Thoracic aorta (tissue), 2 donors: Measurements from ENCODE around the gene OR2G3. TPM values are rescaled to one million over a fixed set of nuclear protein-coding genes. Genes with fewer than 3 reads are reported as not detected.

Experiments
- ATAC-seq: fragments of 150-250 bp; one replicate; pipeline ENCODE4 v1.8.0; 2017; ENCODE audit warnings: low read depth; ENCODE audit not compliant: insufficient number of reproducible peaks, low FRiP score
- DNase-seq: peaks from one replicate; pipeline ENCODE4 v3.0.0-alpha.2; 2020; ENCODE audit warnings: low spot score
- H3K27ac ChIP-seq, 2 donors: fragments of 200-600 bp; sonication (generic); 1 replicate in 1 of 2; 2 replicates in 1 of 2; pipeline ENCODE4 v1.5.1; 2016; ENCODE audit warnings: mild to moderate bottlenecking in 2 of 2, moderate library complexity in 2 of 2
- H3K27me3 ChIP-seq: fragments of 200-600 bp; sonication (generic); replicated peaks from 2 replicates; pipeline ENCODE4 v1.6.0; 2016; ENCODE audit warnings: mild to moderate bottlenecking; ENCODE audit not compliant: insufficient read depth
- H3K36me3 ChIP-seq: fragments of 200-600 bp; sonication (generic); one replicate; pipeline ENCODE4 v1.5.1; 2016
- H3K4me1 ChIP-seq, 2 donors: fragments of 200-600 bp; sonication (generic); 1 replicate in 1 of 2; 2 replicates in 1 of 2; pipeline versions ENCODE4 v1.5.1 to v1.6.0; 2016; ENCODE audit warnings: low read depth in 2 of 2, mild to moderate bottlenecking in 1 of 2; ENCODE audit not compliant: control insufficient read depth in 1 of 2
- H3K4me3 ChIP-seq: fragments of 200-600 bp; sonication (generic); 2 replicates; pipeline ENCODE4 v1.5.1; 2016; ENCODE audit warnings: mild to moderate bottlenecking
- H3K9me3 ChIP-seq: fragments of 200-600 bp; sonication (generic); 2 replicates; pipeline ENCODE4 v1.5.1; 2016
- total RNA-seq, 2 donors: library from RNA; depleted of rRNA; stranded (reverse); fragments of >200 nt; gene quantifications; one replicate each; pipeline versions ENCODE4 v1.1.0 to v1.2.3, GENCODE V29; 2016
- TF ChIP-seq, protein P1 (sequence below): fragments of 200-600 bp; sonication (generic); IDR thresholded peaks from one replicate; pipeline ENCODE4 v1.5.1; 2019; ENCODE audit warnings: antibody characterized with exemption

Gene OR2G3
- not detected for total RNA-seq

DNA sequence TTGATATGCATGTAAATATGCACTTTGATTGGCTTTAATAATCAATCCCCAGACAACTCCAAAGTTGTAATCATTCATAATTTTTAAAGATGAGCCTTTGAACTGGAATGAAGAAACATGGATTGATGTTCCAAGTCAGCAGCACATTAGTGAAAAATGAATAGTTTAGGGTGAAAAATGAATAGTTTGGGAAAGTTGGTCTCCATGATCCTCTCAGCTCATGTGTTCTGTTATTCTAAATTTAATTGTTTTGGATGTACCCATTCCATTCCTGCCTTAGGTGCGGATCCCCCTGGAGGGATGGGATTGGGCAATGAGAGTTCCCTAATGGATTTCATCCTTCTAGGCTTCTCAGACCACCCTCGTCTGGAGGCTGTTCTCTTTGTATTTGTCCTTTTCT, at the start of gene OR2G3:
TSS of gene OR2G3 (plus strand) at position 301 of the 400 bp plus-strand sequence. CDS start at position 301, 0 bp downstream.
- no peak within 1 kb of the TSS for H3K4me3 ChIP-seq
- DNase-seq (no peak), ATAC-seq (no peak)
- no peaks in the 10 kb centered on the region for H3K36me3 ChIP-seq
- TF ChIP-seq, protein P1, sequence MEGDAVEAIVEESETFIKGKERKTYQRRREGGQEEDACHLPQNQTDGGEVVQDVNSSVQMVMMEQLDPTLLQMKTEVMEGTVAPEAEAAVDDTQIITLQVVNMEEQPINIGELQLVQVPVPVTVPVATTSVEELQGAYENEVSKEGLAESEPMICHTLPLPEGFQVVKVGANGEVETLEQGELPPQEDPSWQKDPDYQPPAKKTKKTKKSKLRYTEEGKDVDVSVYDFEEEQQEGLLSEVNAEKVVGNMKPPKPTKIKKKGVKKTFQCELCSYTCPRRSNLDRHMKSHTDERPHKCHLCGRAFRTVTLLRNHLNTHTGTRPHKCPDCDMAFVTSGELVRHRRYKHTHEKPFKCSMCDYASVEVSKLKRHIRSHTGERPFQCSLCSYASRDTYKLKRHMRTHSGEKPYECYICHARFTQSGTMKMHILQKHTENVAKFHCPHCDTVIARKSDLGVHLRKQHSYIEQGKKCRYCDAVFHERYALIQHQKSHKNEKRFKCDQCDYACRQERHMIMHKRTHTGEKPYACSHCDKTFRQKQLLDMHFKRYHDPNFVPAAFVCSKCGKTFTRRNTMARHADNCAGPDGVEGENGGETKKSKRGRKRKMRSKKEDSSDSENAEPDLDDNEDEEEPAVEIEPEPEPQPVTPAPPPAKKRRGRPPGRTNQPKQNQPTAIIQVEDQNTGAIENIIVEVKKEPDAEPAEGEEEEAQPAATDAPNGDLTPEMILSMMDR = no peak
- no peaks in the 10 kb centered on the region for H3K4me1 ChIP-seq
- no peaks in the 10 kb centered on the region for H3K27me3 ChIP-seq
- H3K9me3 ChIP-seq = no peaks in the 10 kb centered on the region
- H3K27ac ChIP-seq = no peak within 1 kb of the TSS

DNA sequence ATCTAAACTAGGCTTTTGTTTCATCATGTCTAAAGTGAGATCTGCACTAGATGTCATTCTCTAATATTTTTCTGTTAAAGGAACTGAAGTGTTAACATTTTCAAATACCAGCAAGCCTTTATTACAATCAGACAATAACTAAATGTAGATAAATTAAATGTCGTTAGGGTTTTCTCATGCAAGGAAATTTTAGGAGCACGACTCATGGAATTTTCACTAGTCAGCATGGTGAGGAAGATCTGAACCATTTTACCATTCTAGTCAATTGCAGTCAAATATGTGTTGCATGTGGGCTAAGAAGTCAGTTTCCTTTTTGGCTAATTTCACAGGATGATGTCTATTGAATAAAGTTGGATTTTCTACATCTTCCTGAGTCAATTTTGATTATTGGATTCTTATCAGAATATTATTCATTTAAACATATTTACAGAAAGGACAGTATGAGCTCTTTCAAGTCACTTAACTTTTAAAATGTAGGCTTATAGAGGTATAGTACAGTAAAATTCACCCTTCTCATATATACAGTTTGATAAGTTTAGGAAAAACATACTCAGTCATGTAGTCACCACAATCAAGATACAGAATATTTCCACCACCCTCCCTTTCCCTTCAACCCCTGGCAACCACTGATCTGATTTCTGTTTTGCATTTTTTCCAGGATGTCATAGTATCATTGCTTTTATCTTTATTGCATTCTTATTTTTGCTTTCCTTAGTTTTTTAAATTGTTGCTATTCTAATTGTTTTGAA, 47.3 kb upstream of the OR2G3 start:
- H3K27ac ChIP-seq = no peak overlapping the region
- H3K4me3 ChIP-seq = no peak overlapping the region
- no peaks in the 10 kb centered on the region for H3K9me3 ChIP-seq
- no peaks in the 10 kb centered on the region for H3K36me3 ChIP-seq
- H3K27me3 ChIP-seq = no peaks in the 10 kb centered on the region
- TF ChIP-seq, protein P1 = no peak
- ATAC-seq (no peak), DNase-seq (no peak)
- no peaks in the 10 kb centered on the region for H3K4me1 ChIP-seq

DNA sequence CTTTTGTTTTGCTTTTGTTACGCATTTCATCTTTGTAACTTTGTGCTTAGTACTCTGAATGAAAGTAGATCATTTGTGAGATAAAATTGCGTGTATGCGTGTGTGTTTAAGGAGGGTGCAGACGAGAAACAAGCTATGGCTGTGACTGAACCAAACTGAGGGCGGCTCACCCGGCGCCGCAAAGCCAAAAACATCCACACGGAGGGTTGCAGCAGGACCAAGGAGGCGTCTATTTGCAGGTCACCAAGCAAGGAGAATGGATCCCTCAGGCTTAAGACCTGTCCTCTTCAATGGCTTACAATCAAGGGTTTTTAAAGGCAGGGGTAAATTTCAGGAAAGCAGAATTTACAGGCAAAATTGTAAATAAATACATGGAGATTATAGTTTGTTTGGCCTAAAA, 43.7 kb upstream of the OR2G3 start:
- ATAC-seq (no peak), DNase-seq (no peak)
- Histone ChIP-seq H3K36me3 (no peaks in the 10 kb centered on the region), H3K4me1 (no peaks in the 10 kb centered on the region), H3K27ac (no peak overlapping the region), H3K27me3 (no peaks in the 10 kb centered on the region), H3K9me3 (no peaks in the 10 kb centered on the region), H3K4me3 (no peak overlapping the region)
- TF ChIP-seq, protein P1 = no peak

- Histone ChIP-seq H3K4me1 (no peaks in the 10 kb centered on the region), H3K9me3 (no peaks in the 10 kb centered on the region), H3K4me3 (no peak overlapping the region), H3K36me3 (no peaks in the 10 kb centered on the region), H3K27me3 (no peaks in the 10 kb centered on the region), H3K27ac (no peak overlapping the region)
- TF ChIP-seq, protein P1 = no peak
- ATAC-seq (no peak), DNase-seq (no peak)
Measured at GRCh38 chr1:247562198-247562597, 43.2 kb upstream of the OR2G3 start.

DNA sequence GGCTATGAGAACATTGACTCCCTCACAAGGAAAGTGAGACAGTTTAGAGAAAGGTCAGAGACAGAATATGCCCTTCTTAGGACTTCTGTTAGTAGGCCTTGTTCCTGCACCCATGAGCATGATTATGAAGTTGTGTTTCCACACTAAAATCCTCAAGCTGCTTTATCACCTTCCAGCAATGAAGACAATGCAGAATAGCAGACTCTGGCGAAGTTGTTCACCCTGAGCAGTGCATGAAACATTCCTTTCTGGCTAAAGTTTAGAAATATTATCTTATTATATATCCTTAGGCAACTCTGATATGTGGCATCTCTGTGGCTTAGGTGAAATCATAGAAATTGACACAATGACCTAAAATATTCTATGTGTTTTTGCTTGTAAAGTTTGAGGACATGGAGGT, 31.1 kb upstream of the OR2G3 start:
- TF ChIP-seq, protein P1 = no peak

More for the DNA sequence above, 31.1 kb upstream of the OR2G3 start:
- ATAC-seq = no peak
- H3K36me3 ChIP-seq = no peaks in the 10 kb centered on the region
- no peaks in the 10 kb centered on the region for H3K27me3 ChIP-seq
- H3K4me1 ChIP-seq = no peaks in the 10 kb centered on the region
- H3K27ac ChIP-seq = no peak overlapping the region
- DNase-seq = no peak
- no peak overlapping the region for H3K4me3 ChIP-seq
- H3K9me3 ChIP-seq = no peaks in the 10 kb centered on the region
